AG10803 (cell line): ENCODE data around the gene TCTN2.
A peak's percentile ranks its signal among the peaks of the same experiment; 100 is the strongest.

Source experiments
- DNase-seq: peaks from one replicate; pipeline ENCODE4 v3.0.0; 2010; ENCODE audit warnings: low read depth
- H3K4me3 ChIP-seq: 2 replicates; pipeline ENCODE4 v1.5.1; 2011; ENCODE audit warnings: mild to moderate bottlenecking, low read length, control low read depth
- TF ChIP-seq, protein P1 (sequence below): conservative IDR thresholded peaks from 2 replicates; pipeline ENCODE4 v1.5.1; 2011; ENCODE audit warnings: mild to moderate bottlenecking, low read length, control low read depth, inconsistent platforms

TCTN2 gene

DNA sequence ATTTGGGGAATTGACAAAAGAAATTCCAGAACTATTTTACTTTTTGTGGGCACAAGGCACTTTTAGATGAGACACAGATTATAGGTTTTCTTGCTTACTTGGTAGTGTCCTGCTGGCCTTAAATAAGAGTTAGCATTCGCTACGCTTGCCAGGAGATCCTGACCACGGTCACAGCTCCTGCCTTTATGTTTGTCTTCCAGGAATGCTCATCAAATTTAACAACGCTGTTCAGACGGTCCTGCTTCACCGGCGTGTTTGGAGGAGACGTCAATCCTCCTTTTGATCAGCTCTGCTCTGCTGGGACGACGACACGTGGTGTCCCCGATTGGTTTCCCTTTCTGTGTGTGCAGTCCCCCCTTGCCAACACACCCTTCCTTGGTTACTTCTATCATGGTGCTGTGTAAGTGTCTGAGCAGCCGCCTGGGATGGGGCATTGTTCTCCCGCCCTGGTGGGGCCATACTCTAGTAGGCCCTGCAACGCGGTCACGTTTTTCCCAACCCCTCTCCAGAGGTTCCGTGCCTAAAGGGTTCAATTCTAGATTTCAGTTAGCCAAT is 15.8 kb downstream of the TCTN2 start:
- DNase-seq, result no peak
- TF ChIP-seq, protein P1, sequence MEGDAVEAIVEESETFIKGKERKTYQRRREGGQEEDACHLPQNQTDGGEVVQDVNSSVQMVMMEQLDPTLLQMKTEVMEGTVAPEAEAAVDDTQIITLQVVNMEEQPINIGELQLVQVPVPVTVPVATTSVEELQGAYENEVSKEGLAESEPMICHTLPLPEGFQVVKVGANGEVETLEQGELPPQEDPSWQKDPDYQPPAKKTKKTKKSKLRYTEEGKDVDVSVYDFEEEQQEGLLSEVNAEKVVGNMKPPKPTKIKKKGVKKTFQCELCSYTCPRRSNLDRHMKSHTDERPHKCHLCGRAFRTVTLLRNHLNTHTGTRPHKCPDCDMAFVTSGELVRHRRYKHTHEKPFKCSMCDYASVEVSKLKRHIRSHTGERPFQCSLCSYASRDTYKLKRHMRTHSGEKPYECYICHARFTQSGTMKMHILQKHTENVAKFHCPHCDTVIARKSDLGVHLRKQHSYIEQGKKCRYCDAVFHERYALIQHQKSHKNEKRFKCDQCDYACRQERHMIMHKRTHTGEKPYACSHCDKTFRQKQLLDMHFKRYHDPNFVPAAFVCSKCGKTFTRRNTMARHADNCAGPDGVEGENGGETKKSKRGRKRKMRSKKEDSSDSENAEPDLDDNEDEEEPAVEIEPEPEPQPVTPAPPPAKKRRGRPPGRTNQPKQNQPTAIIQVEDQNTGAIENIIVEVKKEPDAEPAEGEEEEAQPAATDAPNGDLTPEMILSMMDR, result no peak
- H3K4me3 ChIP-seq, result no peak overlapping the region

- DNase-seq, result no peak
- no peak overlapping the region for H3K4me3 ChIP-seq
- TF ChIP-seq, protein P1, result no peak
Measured at GRCh38 chr12:123690191-123690840, 19.4 kb downstream of the TCTN2 start.

GRCh38 chr12:123696207-123696606 is 25.3 kb downstream of the TCTN2 start:
- DNase-seq, result no peak
- H3K4me3 ChIP-seq, result no peak overlapping the region
- TF ChIP-seq, protein P1, result no peak

DNA sequence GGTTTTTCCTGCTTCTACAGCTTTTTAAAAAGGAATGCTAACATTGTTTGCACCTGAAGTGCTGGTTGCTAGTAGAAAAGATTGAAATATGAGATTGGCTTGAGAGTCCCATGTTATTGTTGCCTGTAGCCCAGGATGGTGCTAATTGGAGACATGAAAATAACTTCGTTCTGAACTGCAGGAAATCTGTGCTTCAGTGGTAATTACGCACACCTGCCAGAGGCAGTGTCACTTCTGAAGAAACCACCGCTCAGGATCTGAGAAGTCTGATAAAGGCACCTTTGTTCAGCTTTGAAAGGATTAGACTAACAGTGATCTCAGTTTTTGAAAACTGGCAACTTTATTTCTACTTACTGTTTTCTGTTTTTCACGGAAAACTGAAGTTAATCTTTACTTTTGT is 25.7 kb downstream of the TCTN2 start:
- TF ChIP-seq, protein P1, result no peak
- DNase-seq, result no peak
- H3K4me3 ChIP-seq, result no peak overlapping the region

DNA sequence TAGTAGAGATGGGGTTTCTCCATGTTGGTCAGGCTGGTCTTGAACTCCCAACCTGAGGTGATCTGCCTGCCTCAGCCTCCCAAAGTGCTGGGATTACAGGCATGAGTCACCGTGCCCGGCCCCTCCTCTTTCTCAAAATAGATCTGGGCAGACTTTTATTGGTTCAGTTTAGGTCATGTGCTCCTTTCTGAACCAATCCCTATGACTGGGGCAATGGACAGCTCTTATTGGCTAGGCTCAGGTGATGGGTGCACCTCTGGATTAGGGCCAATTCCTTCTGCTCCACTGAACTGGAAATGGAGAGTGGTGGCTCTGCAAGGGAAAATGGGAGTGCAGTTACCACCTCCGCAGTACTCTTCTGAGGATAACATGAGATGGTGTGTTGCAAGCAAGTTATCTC is 35.0 kb downstream of the TCTN2 start:
- DNase-seq, result no peak

DNA sequence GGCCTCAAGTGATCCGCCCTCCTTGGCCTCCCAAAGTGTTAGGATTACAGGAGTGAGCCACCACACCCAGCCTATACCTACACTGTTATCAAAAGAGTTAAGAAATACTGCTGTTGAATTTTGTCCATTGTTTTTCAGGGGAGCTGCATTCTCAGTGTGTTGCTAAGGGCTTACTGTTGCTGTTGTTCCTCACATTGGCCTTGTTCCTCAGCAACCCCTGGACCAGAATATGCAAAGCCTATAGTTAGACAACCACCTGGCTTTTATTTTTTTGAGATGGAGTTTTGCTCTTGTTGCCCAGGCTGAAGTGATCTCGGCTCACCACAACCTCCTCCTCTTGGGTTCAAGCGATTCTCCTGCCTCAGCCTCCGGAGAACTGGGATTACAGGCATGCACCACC is 36.6 kb downstream of the TCTN2 start:
- TF ChIP-seq, protein P1, result no peak
- no peak overlapping the region for H3K4me3 ChIP-seq
- DNase-seq, result no peak

More for the DNA sequence above, 35.0 kb downstream of the TCTN2 start:
- no peak overlapping the region for H3K4me3 ChIP-seq
- TF ChIP-seq, protein P1, result no peak

DNA sequence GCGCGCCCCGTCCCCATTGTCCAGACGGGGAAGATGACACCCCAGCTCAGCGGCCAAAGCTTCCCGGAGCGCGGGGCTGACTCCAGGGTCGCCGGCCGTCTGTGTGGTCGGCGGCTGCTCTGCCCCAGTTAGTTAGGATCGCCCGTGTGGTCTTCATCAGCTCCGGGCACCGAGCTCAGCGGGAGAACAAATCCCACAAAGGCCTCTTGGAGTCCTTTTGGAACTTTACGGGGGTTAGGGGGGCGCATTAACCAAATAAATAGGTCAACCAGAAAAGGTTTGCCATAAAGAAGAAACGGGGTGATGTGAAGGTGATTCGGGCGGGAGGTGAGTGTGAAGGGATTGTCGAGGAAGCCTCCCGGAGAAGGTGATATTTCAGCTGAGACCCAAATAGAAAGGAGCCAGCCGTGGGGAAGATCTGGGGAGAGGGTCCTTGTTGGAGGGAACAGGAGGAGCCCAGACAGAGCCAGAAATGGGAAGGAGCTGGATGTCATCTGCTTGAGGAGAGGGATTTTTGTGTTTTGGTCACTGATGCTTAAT is 41.9 kb downstream of the TCTN2 start:
- TF ChIP-seq, protein P1, result no peak
- no peak for DNase-seq
- H3K4me3 ChIP-seq, result peak overlapping the region; percentile 87
